DOHH2 (cell line): ENCODE measurements around the gene MARCHF10.

Experiments used
- H3F3A ChIP-seq: fragments of 200-600 bp; sonication (generic), shearing (Covaris generic); 2 replicates; pipeline ENCODE4 v1.6.0; 2016; ENCODE audit warnings: antibody characterized with exemption, mild to moderate bottlenecking; ENCODE audit not compliant: control insufficient read depth, insufficient read depth
- H3K27ac ChIP-seq: fragments of 200-600 bp; sonication (generic); 2 replicates; pipeline ENCODE4 v1.5.1; 2014; ENCODE audit warnings: low read depth, mild to moderate bottlenecking, low read length, moderate library complexity
- H3K27me3 ChIP-seq: fragments of 200-600 bp; sonication (generic); 2 replicates; pipeline ENCODE4 v1.6.1; 2014; ENCODE audit warnings: mild to moderate bottlenecking, low read length, mixed read lengths; ENCODE audit not compliant: control insufficient read depth
- H3K36me3 ChIP-seq: fragments of 200-600 bp; sonication (generic); 2 replicates; pipeline ENCODE4 v1.6.1; 2014; ENCODE audit warnings: mild to moderate bottlenecking, low read length, moderate library complexity, mixed read lengths; ENCODE audit not compliant: control insufficient read depth
- H3K4me1 ChIP-seq: fragments of 200-600 bp; sonication (generic); 2 replicates; pipeline ENCODE4 v1.6.1; 2014; ENCODE audit warnings: mild to moderate bottlenecking, low read length, mixed read lengths; ENCODE audit not compliant: control insufficient read depth
- H3K4me2 ChIP-seq: fragments of 200-600 bp; sonication (generic); 2 replicates; pipeline ENCODE4 v1.6.0; 2014; ENCODE audit warnings: mild to moderate bottlenecking, low read length, moderate library complexity
- H3K4me3 ChIP-seq: fragments of 200-600 bp; sonication (generic); 2 replicates; pipeline ENCODE4 v1.5.1; 2014; ENCODE audit warnings: mild to moderate bottlenecking, low read length, mixed read lengths
- H3K79me2 ChIP-seq: fragments of 200-600 bp; sonication (generic); 2 replicates; pipeline ENCODE4 v1.6.1; 2014; ENCODE audit warnings: mild to moderate bottlenecking, low read length, mixed read lengths; ENCODE audit not compliant: control insufficient read depth
- H3K9me2 ChIP-seq: fragments of 200-600 bp; sonication (generic); replicated peaks from 2 replicates; pipeline ENCODE4 v1.6.1; 2014; ENCODE audit warnings: mild to moderate bottlenecking, low read length, mixed read lengths; ENCODE audit not compliant: control insufficient read depth
- H3K9me3 ChIP-seq: fragments of 200-600 bp; sonication (generic); 2 replicates; pipeline ENCODE4 v1.6.1; 2014; ENCODE audit warnings: antibody characterized with exemption, low read length, mixed read lengths; ENCODE audit not compliant: control insufficient read depth, insufficient read depth
- H4K20me1 ChIP-seq: fragments of 200-600 bp; sonication (generic); 2 replicates; pipeline ENCODE4 v1.6.0; 2014; ENCODE audit warnings: low read depth, mild to moderate bottlenecking, antibody characterized with exemption, low read length, moderate library complexity; ENCODE audit not compliant: control insufficient read depth, insufficient read depth
- CTCF ChIP-seq: fragments of 200-600 bp; sonication (generic); IDR thresholded peaks from one replicate; pipeline ENCODE4 v1.5.1; 2014; ENCODE audit warnings: antibody characterized with exemption, mild to moderate bottlenecking, low read depth, low read length; ENCODE audit not compliant: poor library complexity, severe bottlenecking
- EZH2phosphoT487 ChIP-seq: fragments of 200-600 bp; sonication (generic); IDR thresholded peaks from 2 replicates; pipeline ENCODE4 v1.6.1; 2017; ENCODE audit warnings: borderline replicate concordance, mild to moderate bottlenecking, antibody characterized with exemption, low read length, moderate library complexity, mixed read lengths

MARCHF10 gene

GRCh38 chr17:62818526-62818925 lies 10.4 kb upstream of the MARCHF10 start:
- H3K9me2 ChIP-seq = no peaks in the 10 kb centered on the region
- H3K4me1 ChIP-seq = no peaks in the 10 kb centered on the region
- no peaks in the 10 kb centered on the region for H3F3A ChIP-seq
- H3K36me3 ChIP-seq = no peaks in the 10 kb centered on the region
- no peak for TF ChIP-seq CTCF
- TF ChIP-seq EZH2phosphoT487 = no peak
- no peak overlapping the region for H3K27ac ChIP-seq
- H3K9me3 ChIP-seq = no peaks in the 10 kb centered on the region; the same call in 1 of the 2 replicates
- H4K20me1 ChIP-seq = no peaks in the 10 kb centered on the region
- H3K4me2 ChIP-seq = no peak overlapping the region
- H3K4me3 ChIP-seq = no peak overlapping the region
- peaks cover 3% of the 10 kb centered on the region; the same call in 1 of the 2 replicates for H3K27me3 ChIP-seq
- H3K79me2 ChIP-seq = no peaks in the 10 kb centered on the region

- no peak for TF ChIP-seq CTCF
- no peak for TF ChIP-seq EZH2phosphoT487
- H3K4me2 ChIP-seq = no peak overlapping the region
- no peaks in the 10 kb centered on the region for H3K36me3 ChIP-seq
- H3K4me1 ChIP-seq = no peaks in the 10 kb centered on the region
- peaks cover 3% of the 10 kb centered on the region; the same call in 1 of the 2 replicates for H3K27me3 ChIP-seq
- H3K4me3 ChIP-seq = no peak overlapping the region
- H4K20me1 ChIP-seq = no peaks in the 10 kb centered on the region
- no peaks in the 10 kb centered on the region for H3K79me2 ChIP-seq
- no peaks in the 10 kb centered on the region; the same call in 1 of the 2 replicates for H3K9me3 ChIP-seq
- no peaks in the 10 kb centered on the region for H3F3A ChIP-seq
- H3K27ac ChIP-seq = no peak overlapping the region
- no peaks in the 10 kb centered on the region for H3K9me2 ChIP-seq
These were observed 8.2 kb upstream of the MARCHF10 start for GRCh38 chr17:62816282-62816839.

DNA sequence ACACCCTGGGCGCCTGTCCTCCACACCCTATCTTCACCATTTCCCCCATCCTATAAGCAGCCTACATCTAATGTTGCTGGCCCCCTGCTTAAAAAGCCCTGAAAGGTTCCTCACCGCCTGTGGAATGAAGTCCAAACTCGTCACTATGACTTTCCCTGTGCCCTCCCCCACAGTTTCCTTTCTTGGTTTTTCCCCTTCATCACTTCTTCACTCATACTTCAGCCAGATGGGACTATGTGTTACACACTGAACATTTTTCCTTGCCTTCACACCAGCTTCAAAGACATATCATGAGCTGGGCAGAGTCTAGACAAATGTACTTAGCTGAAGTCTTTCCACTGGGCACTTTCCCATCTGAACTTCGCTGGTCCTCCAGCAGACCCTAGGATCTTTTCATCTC lies 1.5 kb upstream of the MARCHF10 start:
- Histone ChIP-seq H3K4me1 (no peaks in the 10 kb centered on the region), H3K4me2 (no peak overlapping the region), H3K79me2 (no peaks in the 10 kb centered on the region), H3K36me3 (no peaks in the 10 kb centered on the region), H4K20me1 (no peaks in the 10 kb centered on the region), H3K4me3 (no peak overlapping the region), H3K9me2 (no peaks in the 10 kb centered on the region), H3K9me3 (no peaks in the 10 kb centered on the region; the same call in 1 of the 2 replicates), H3F3A (no peaks in the 10 kb centered on the region), H3K27me3 (0 out of 2 replicates have a peak, but pooled peaks cover 2% of the 10 kb centered on the region), H3K27ac (no peak overlapping the region)
- no peak for TF ChIP-seq CTCF
- no peak for TF ChIP-seq EZH2phosphoT487
